IPS-NIHi11 (cell line): ENCODE data around the gene ASB1.
A peak's percentile ranks its signal among the peaks of the same experiment; 100 is the strongest.

ENCODE experiments used
- DNase-seq: peaks from one replicate; pipeline ENCODE4 v3.0.0; 2012; ENCODE audit warnings: mixed read lengths, low spot score

The ASB1 gene

GRCh38 chr2:238426568-238427434 is at the start of gene ASB1:
ASB1 (plus strand) TSS chr2:238426927; CDS start chr2:238427071, 144 bp downstream.
- peak; percentile 97 for DNase-seq

- no peak for DNase-seq
Observed at GRCh38 chr2:238378230-238379095, 48.3 kb upstream of the ASB1 start.

GRCh38 chr2:238379096-238379810 is 47.5 kb upstream of the ASB1 start:
- DNase-seq, result no peak

GRCh38 chr2:238380336-238380735 is 46.4 kb upstream of the ASB1 start:
- no peak for DNase-seq

GRCh38 chr2:238380785-238381184 is 45.9 kb upstream of the ASB1 start:
- DNase-seq, result no peak

- DNase-seq, result no peak
Observed at GRCh38 chr2:238381341-238382115, 45.2 kb upstream of the ASB1 start.

GRCh38 chr2:238382381-238382781 is 44.3 kb upstream of the ASB1 start:
- no peak for DNase-seq

- no peak for DNase-seq
Observed at GRCh38 chr2:238383135-238383534, 43.6 kb upstream of the ASB1 start.

- DNase-seq, result no peak
Observed at GRCh38 chr2:238383743-238384380, 42.9 kb upstream of the ASB1 start.

GRCh38 chr2:238387332-238387731 is 39.4 kb upstream of the ASB1 start:
- DNase-seq, result no peak

- no peak for DNase-seq
Observed at GRCh38 chr2:238388794-238389193, 37.9 kb upstream of the ASB1 start.

GRCh38 chr2:238389988-238390589 is 36.6 kb upstream of the ASB1 start:
- no peak for DNase-seq

- DNase-seq, result no peak
Observed at GRCh38 chr2:238391042-238391689, 35.6 kb upstream of the ASB1 start.

GRCh38 chr2:238396663-238397062 is 30.1 kb upstream of the ASB1 start:
- DNase-seq, result no peak

GRCh38 chr2:238397356-238397755 is 29.4 kb upstream of the ASB1 start:
- no peak for DNase-seq

- DNase-seq, result no peak
Observed at GRCh38 chr2:238398577-238398976, 28.1 kb upstream of the ASB1 start.

GRCh38 chr2:238399094-238399493 is 27.6 kb upstream of the ASB1 start:
- DNase-seq, result no peak

GRCh38 chr2:238401551-238401950 is 25.2 kb upstream of the ASB1 start:
- DNase-seq, result no peak

- no peak for DNase-seq
Observed at GRCh38 chr2:238403632-238404405, 22.9 kb upstream of the ASB1 start.
